Gastroesophageal sphincter (tissue), 4 donors: ENCODE data around the gene SAA1. TPM values are rescaled to one million over a fixed set of nuclear protein-coding genes. Genes with fewer than 3 reads are reported as not detected.

Source experiments
- ATAC-seq: fragments of 150-250 bp; one replicate; pipeline ENCODE4 v1.9.1; 2016; ENCODE audit warnings: mild to moderate bottlenecking, moderate library complexity
- H3K27ac ChIP-seq, 4 donors: fragments of 200-600 bp; sonication (generic) in 3 of 4; 1 replicate in 3 of 4; 2 replicates in 1 of 4; pipeline ENCODE4 v1.5.1; 2016 to 2019
- H3K27me3 ChIP-seq: fragments of 200-600 bp; sonication (generic); one replicate; pipeline ENCODE4 v1.5.1; 2019
- H3K36me3 ChIP-seq, 2 donors: fragments of 200-600 bp; sonication (generic); one replicate each; pipeline ENCODE4 v1.5.1; 2019; ENCODE audit warnings: control low read depth in 1 of 2
- H3K4me1 ChIP-seq, 3 donors: fragments of 200-600 bp; sonication (generic); 1 replicate in 2 of 3; 2 replicates in 1 of 3; pipeline ENCODE4 v1.5.1; 2016 to 2019; ENCODE audit warnings: control low read depth in 2 of 3
- H3K4me3 ChIP-seq, 2 donors: fragments of 200-600 bp; sonication (generic); one replicate each; pipeline ENCODE4 v1.5.1; 2019; ENCODE audit warnings: mild to moderate bottlenecking in 1 of 2, moderate library complexity in 1 of 2
- H3K9me3 ChIP-seq, 3 donors: fragments of 200-600 bp; sonication (generic); one replicate each; pipeline ENCODE4 v1.5.1; 2017 to 2019; ENCODE audit warnings: control low read depth in 2 of 3
- CTCF ChIP-seq, 4 experiments: fragments of 200-600 bp in 2 of 4; fragments of 450-650 bp in 2 of 4; sonication (generic) in 1 of 4; IDR thresholded peaks; one replicate each; pipeline ENCODE4 v1.5.1; 2017 to 2019; ENCODE audit warnings: antibody characterized with exemption in 4 of 4, mild to moderate bottlenecking in 2 of 4, moderate library complexity in 2 of 4
- EP300 ChIP-seq: sonication (generic); formaldehyde crosslinking; IDR thresholded peaks from one replicate; pipeline ENCODE4 v1.6.1; 2017; ENCODE audit warnings: antibody characterized with exemption, mild to moderate bottlenecking
- POLR2A ChIP-seq, 2 donors: fragments of 450-650 bp; IDR thresholded peaks; one replicate each; pipeline ENCODE4 v1.6.1; 2017; ENCODE audit warnings: antibody characterized with exemption in 2 of 2, mild to moderate bottlenecking in 2 of 2, moderate library complexity in 1 of 2
- POLR2AphosphoS5 ChIP-seq: sonication (generic); formaldehyde crosslinking; IDR thresholded peaks from one replicate; pipeline ENCODE4 v1.6.1; 2017; ENCODE audit warnings: antibody characterized with exemption
- WGBS, 2 donors: methylation state at CpG; one replicate each; pipeline ENCODE4 v1.1.5; 2018; ENCODE audit warnings: low coverage in 1 of 2; 5-methylcytosine and 5-hydroxymethylcytosine counted together
- small RNA-seq, 4 donors: library from RNA; depleted of rRNA; stranded (forward); fragments of <200 nt; gene quantifications; one replicate each; pipeline ENCODE3, GENCODE V24; 2016
- total RNA-seq, 4 donors: library from RNA; depleted of rRNA; stranded (reverse); fragments of >200 nt; gene quantifications; one replicate each; pipeline ENCODE4 v1.1.0, GENCODE V29; 2016

SAA1 gene
- total RNA-seq, 4 donors from 2014 or later = 3.6 to 71.7 (median 32.3) TPM; not detected in 1

GRCh38 chr11:18315893-18316292 is 49.8 kb downstream of the SAA1 start:
- Histone ChIP-seq H3K9me3 (no peaks in the 10 kb centered on the region), H3K27ac (no peak overlapping the region), H3K4me1 (peaks cover under 1 to 20% (median 5%) of the 10 kb centered on the region in 3 donors), H3K36me3 (peaks cover 0 to 10% of the 10 kb centered on the region in 2 donors), H3K27me3 (no peaks in the 10 kb centered on the region), H3K4me3 (no peak overlapping the region)
- TF ChIP-seq CTCF (IDR thresholded peaks at IDR 0.05) = no peak
- TF ChIP-seq POLR2AphosphoS5 = no peak
- TF ChIP-seq EP300 = no peak
- TF ChIP-seq POLR2A (IDR thresholded peaks at IDR 0.05) = no peak
- 86 to 100% methylated on average over 1 to 2 of the region's 2 CpGs for WGBS, 2 donors
- no peak for ATAC-seq

GRCh38 chr11:18317551-18317950 is 51.5 kb downstream of the SAA1 start:
- no peak for TF ChIP-seq CTCF (IDR thresholded peaks at IDR 0.05)
- no peak for TF ChIP-seq POLR2A (IDR thresholded peaks at IDR 0.05)
- TF ChIP-seq EP300 = no peak
- no peak for TF ChIP-seq POLR2AphosphoS5
- WGBS, 2 donors = 80 to 89% methylated on average over 1 to 3 of the region's 4 CpGs

More at GRCh38 chr11:18317551-18317950, 51.5 kb downstream of the SAA1 start:
- Histone ChIP-seq H3K9me3 (no peaks in the 10 kb centered on the region), H3K27ac (no peak overlapping the region), H3K27me3 (no peaks in the 10 kb centered on the region), H3K4me1 (peaks cover under 1 to 25% (median 4%) of the 10 kb centered on the region in 3 donors), H3K36me3 (no peaks in the 10 kb centered on the region), H3K4me3 (no peak overlapping the region)
- no peak for ATAC-seq

Small RNA genes within 50 kb of the gene (small RNA-seq; reads per million reads assigned to genes)
- gene RNA5SP333 (0 reads per million in 4 donors), gene RNA5SP334 (0 reads per million in 4 donors)

Other genes with a start within 250 kb of the SAA1 start
- under 1 TPM in 3 of 4 donors, not detected in 1; 0.13 to 0.47 (median 0.27) TPM for gene TPH1, start 220.0 kb upstream of the SAA1 start, total RNA-seq
- 10 to 100 TPM; 11.3 to 21.5 (median 14.4) TPM for gene SAAL1, start 160.2 kb upstream of the SAA1 start, total RNA-seq
- under 1 TPM in 1 of 4 donors, not detected in 3; 0.31 TPM for gene MRGPRX3, start 133.7 kb upstream of the SAA1 start, total RNA-seq
- not detected for gene MRGPRX4, start 93.4 kb upstream of the SAA1 start, total RNA-seq
- gene SAA4, start 29.5 kb upstream of the SAA1 start, total RNA-seq = 1 to 10 TPM in 1 of 4 donors, not detected in 3; 1.5 TPM
- 10 to 100 TPM in 2 of 4 donors, not detected in 2; 18.6 to 36.5 TPM for gene SAA2, start 17.6 kb upstream of the SAA1 start, total RNA-seq
- gene HPS5, start 55.9 kb downstream of the SAA1 start, total RNA-seq = 10 to 100 TPM; 13.5 to 37.3 (median 20.2) TPM
- gene GTF2H1, start 56.3 kb downstream of the SAA1 start, total RNA-seq = 10 to 100 TPM; 47.3 to 61.8 (median 57.4) TPM
- gene LDHA, start 128.3 kb downstream of the SAA1 start, total RNA-seq = 100 to 1,000 TPM; 394 to 614 (median 526) TPM
- gene LDHC, start 146.1 kb downstream of the SAA1 start, total RNA-seq = not detected
- not detected for gene LDHAL6A, start 189.6 kb downstream of the SAA1 start, total RNA-seq